GM21619 (cell line): ENCODE results near the gene TMEM259.

Source experiments
- ATAC-seq: cut with Tn5 transposase; IDR thresholded peaks from one replicate; pipeline ENCODE4 v1.9.1; 2021; ENCODE audit not compliant: unreplicated experiment

TMEM259 gene

GRCh38 chr19:1020868-1021425, at the start of gene TMEM259:
Gene TMEM259 (minus strand): TSS chr19:1021123. CDS start chr19:1020996, 127 bp downstream.
- peak; percentile 58 for ATAC-seq

- ATAC-seq = no peak
These were observed 49.6 kb upstream of the TMEM259 start for GRCh38 chr19:1070576-1070930.

- no peak for ATAC-seq
These were observed 48.3 kb upstream of the TMEM259 start for GRCh38 chr19:1069009-1069779.

GRCh38 chr19:1068009-1069001, 47.4 kb upstream of the TMEM259 start:
- ATAC-seq = no peak

GRCh38 chr19:1067341-1067957, 46.5 kb upstream of the TMEM259 start:
- ATAC-seq = no peak

GRCh38 chr19:1066748-1067340, 45.9 kb upstream of the TMEM259 start, which contains the start of gene ARHGAP45:
Gene ARHGAP45 (plus strand): TSS chr19:1067167. CDS start chr19:1067406, 239 bp downstream.
- ATAC-seq = no peak

- no peak for ATAC-seq
These were observed 45.4 kb upstream of the TMEM259 start for GRCh38 chr19:1066251-1066747.

- ATAC-seq = no peak
These were observed 44.7 kb upstream of the TMEM259 start for GRCh38 chr19:1065606-1066109.

GRCh38 chr19:1064661-1065605, 44.0 kb upstream of the TMEM259 start:
- no peak for ATAC-seq

- no peak for ATAC-seq
These were observed 43.2 kb upstream of the TMEM259 start for GRCh38 chr19:1063909-1064660.

GRCh38 chr19:1063030-1063908, 42.3 kb upstream of the TMEM259 start:
- no peak for ATAC-seq

- ATAC-seq = no peak
These were observed 41.6 kb upstream of the TMEM259 start for GRCh38 chr19:1062387-1063029.

- no peak for ATAC-seq
These were observed 41.1 kb upstream of the TMEM259 start for GRCh38 chr19:1061987-1062386.

GRCh38 chr19:1060689-1061088, 39.8 kb upstream of the TMEM259 start:
- ATAC-seq = no peak

- no peak for ATAC-seq
These were observed 37.2 kb upstream of the TMEM259 start for GRCh38 chr19:1058112-1058511.

GRCh38 chr19:1057176-1057855, 36.4 kb upstream of the TMEM259 start:
- no peak for ATAC-seq
